SU-DHL-6 (cell line): ENCODE results near the gene OCSTAMP.

Source experiments
- H2AFZ ChIP-seq: fragments of 200-600 bp; sonication (generic); 2 replicates; pipeline ENCODE4 v1.6.1; 2014; ENCODE audit warnings: low read depth, mild to moderate bottlenecking, moderate library complexity, mixed read lengths, antibody characterized with exemption, low read length; ENCODE audit not compliant: severe bottlenecking
- H3F3A ChIP-seq: fragments of 200-600 bp; shearing (Covaris generic); 2 replicates; pipeline ENCODE4 v1.6.0; 2016; ENCODE audit warnings: antibody characterized with exemption, mild to moderate bottlenecking; ENCODE audit not compliant: insufficient read depth
- H3K27ac ChIP-seq: fragments of 200-600 bp; sonication (generic); 2 replicates; pipeline ENCODE4 v1.5.1; 2016; ENCODE audit warnings: low read depth, mild to moderate bottlenecking, low read length, moderate library complexity, mixed read lengths
- H3K27me3 ChIP-seq: fragments of 200-600 bp; sonication (generic), shearing (Covaris generic); 2 replicates; pipeline ENCODE4 v1.6.0; 2014; ENCODE audit warnings: mild to moderate bottlenecking, low read length
- H3K36me3 ChIP-seq: fragments of 200-600 bp; sonication (generic); 2 replicates; pipeline ENCODE4 v1.6.1; 2014; ENCODE audit warnings: mild to moderate bottlenecking, low read length, mixed read lengths
- H3K4me2 ChIP-seq: fragments of 300-600, 200-600 bp; shearing (Covaris generic), sonication (generic); 2 replicates; pipeline ENCODE4 v1.6.0; 2014; ENCODE audit warnings: low read length, low read depth, mild to moderate bottlenecking; ENCODE audit not compliant: poor library complexity, severe bottlenecking
- H3K4me3 ChIP-seq: fragments of 200-600 bp; sonication (generic); 2 replicates; pipeline ENCODE4 v1.5.1; 2014; ENCODE audit warnings: antibody characterized with exemption, low read length, mild to moderate bottlenecking, mixed read lengths; ENCODE audit not compliant: insufficient read depth, poor library complexity, severe bottlenecking
- H3K79me2 ChIP-seq: fragments of 200-600 bp; sonication (generic); 2 replicates; pipeline ENCODE4 v1.6.1; 2014; ENCODE audit warnings: mild to moderate bottlenecking, low read length, moderate library complexity; ENCODE audit not compliant: insufficient read depth
- H3K9ac ChIP-seq: fragments of 200-600 bp; sonication (generic); 2 replicates; pipeline ENCODE4 v1.7.0; 2014; ENCODE audit warnings: mild to moderate bottlenecking, low read length
- H3K9me2 ChIP-seq: fragments of 200-600 bp; sonication (generic); replicated peaks from 2 replicates; pipeline ENCODE4 v1.6.1; 2014; ENCODE audit warnings: low read length; ENCODE audit not compliant: insufficient read depth
- H3K9me3 ChIP-seq: fragments of 200-600 bp; sonication (generic); 2 replicates; pipeline ENCODE4 v1.6.1; 2014; ENCODE audit warnings: low read length, mixed read lengths; ENCODE audit not compliant: insufficient read depth
- H4K20me1 ChIP-seq: fragments of 200-600 bp; sonication (generic); 2 replicates; pipeline ENCODE4 v1.6.1; 2014; ENCODE audit warnings: low read depth, mild to moderate bottlenecking, antibody characterized with exemption, low read length, moderate library complexity, mixed read lengths
- CTCF ChIP-seq: fragments of 200-600 bp; sonication (generic); IDR thresholded peaks from one replicate; pipeline ENCODE4 v1.5.1; 2017; ENCODE audit warnings: antibody characterized with exemption, mild to moderate bottlenecking, low read length, moderate library complexity; ENCODE audit not compliant: insufficient read depth, poor library complexity, severe bottlenecking
- EZH2phosphoT487 ChIP-seq: fragments of 200-600 bp; sonication (generic), shearing (Covaris generic); conservative IDR thresholded peaks from 2 replicates; pipeline ENCODE4 v1.6.1; 2018; ENCODE audit warnings: mild to moderate bottlenecking, antibody characterized with exemption, low read length, moderate library complexity, mixed read lengths

Gene OCSTAMP

GRCh38 chr20:46588532-46589511, 38.4 kb upstream of the OCSTAMP start:
- Histone ChIP-seq H3K4me3 (no peak overlapping the region), H2AFZ (no peak overlapping the region), H3K27me3 (no peaks in the 10 kb centered on the region), H3K9me3 (no peaks in the 10 kb centered on the region), H3K27ac (no peak overlapping the region), H3K79me2 (no peaks in the 10 kb centered on the region), H3K4me2 (no peak overlapping the region), H3K9ac (no peak overlapping the region), H3K36me3 (no peaks in the 10 kb centered on the region), H3K9me2 (no peaks in the 10 kb centered on the region), H3F3A (no peaks in the 10 kb centered on the region), H4K20me1 (no peaks in the 10 kb centered on the region)
- no peak for TF ChIP-seq CTCF
- TF ChIP-seq EZH2phosphoT487: no peak

- H3K79me2 ChIP-seq: no peaks in the 10 kb centered on the region
- H3K9me3 ChIP-seq: no peaks in the 10 kb centered on the region
- H3K27me3 ChIP-seq: no peaks in the 10 kb centered on the region
- H3K27ac ChIP-seq: no peak overlapping the region
- H3F3A ChIP-seq: no peaks in the 10 kb centered on the region
- H3K4me2 ChIP-seq: no peak overlapping the region
- no peaks in the 10 kb centered on the region for H3K36me3 ChIP-seq
- H4K20me1 ChIP-seq: no peaks in the 10 kb centered on the region
- no peak overlapping the region for H2AFZ ChIP-seq
- TF ChIP-seq EZH2phosphoT487: no peak
- no peak for TF ChIP-seq CTCF
- no peak overlapping the region for H3K9ac ChIP-seq
- no peaks in the 10 kb centered on the region for H3K9me2 ChIP-seq
- H3K4me3 ChIP-seq: no peak overlapping the region
These were observed 37.5 kb upstream of the OCSTAMP start for GRCh38 chr20:46587986-46588385.

- H3K27me3 ChIP-seq: no peaks in the 10 kb centered on the region
- no peaks in the 10 kb centered on the region for H3K36me3 ChIP-seq
- no peak overlapping the region for H3K9ac ChIP-seq
- H3K4me3 ChIP-seq: no peak overlapping the region
- TF ChIP-seq CTCF (no peak), EZH2phosphoT487 (no peak)
- no peaks in the 10 kb centered on the region for H3K79me2 ChIP-seq
- H3K27ac ChIP-seq: no peak overlapping the region
- no peaks in the 10 kb centered on the region for H3K9me3 ChIP-seq
- no peaks in the 10 kb centered on the region for H3F3A ChIP-seq
- H2AFZ ChIP-seq: no peak overlapping the region
- H3K9me2 ChIP-seq: no peaks in the 10 kb centered on the region
- H4K20me1 ChIP-seq: no peaks in the 10 kb centered on the region
- H3K4me2 ChIP-seq: no peak overlapping the region
These were observed 36.3 kb upstream of the OCSTAMP start for GRCh38 chr20:46586724-46587123.
